Smooth muscle cell (in vitro differentiated cells): ENCODE measurements around the gene VPS45. TPM values are rescaled to one million over a fixed set of nuclear protein-coding genes. Genes with fewer than 3 reads are reported as not detected.

ENCODE experiments used
- DNase-seq: peaks from one replicate; lab custom pipeline; 2025; ENCODE audit not compliant: unreplicated experiment; lab: John Stamatoyannopoulos, UW
- H2AFZ ChIP-seq: fragments of 200-600 bp; sonication (generic); 2 replicates; pipeline ENCODE4 v1.6.0; 2016; ENCODE audit warnings: antibody characterized with exemption, low read depth, mild to moderate bottlenecking
- H3F3A ChIP-seq: fragments of 200-600 bp; sonication (generic); 2 replicates; pipeline ENCODE4 v1.6.0; 2017; ENCODE audit warnings: antibody characterized with exemption, low read depth
- H3K27ac ChIP-seq: fragments of 200-600 bp; sonication (generic); 2 replicates; pipeline ENCODE4 v1.5.1; 2016; ENCODE audit warnings: low read depth, mild to moderate bottlenecking
- H3K27me3 ChIP-seq: fragments of 200-600 bp; sonication (generic); 2 replicates; pipeline ENCODE4 v1.6.1; 2016; ENCODE audit warnings: low read depth, mild to moderate bottlenecking
- H3K36me3 ChIP-seq: fragments of 200-600 bp; sonication (generic); 2 replicates; pipeline ENCODE4 v1.5.1; 2016; ENCODE audit warnings: low read depth
- H3K4me1 ChIP-seq: fragments of 200-600 bp; sonication (generic); 2 replicates; pipeline ENCODE4 v1.5.1; 2016; ENCODE audit warnings: low read depth
- H3K4me2 ChIP-seq: fragments of 200-600 bp; sonication (generic); 2 replicates; pipeline ENCODE4 v1.6.0; 2016; ENCODE audit warnings: mild to moderate bottlenecking
- H3K4me3 ChIP-seq: fragments of 200-600 bp; sonication (generic); 2 replicates; pipeline ENCODE4 v1.5.1; 2016; ENCODE audit warnings: mild to moderate bottlenecking
- H3K79me2 ChIP-seq: fragments of 200-600 bp; sonication (generic); 2 replicates; pipeline ENCODE4 v1.6.0; 2016; ENCODE audit warnings: low read depth, mild to moderate bottlenecking
- H3K9ac ChIP-seq: fragments of 200-600 bp; sonication (generic); 2 replicates; pipeline ENCODE4 v1.6.0; 2016; ENCODE audit warnings: low read depth
- H3K9me3 ChIP-seq: fragments of 200-600 bp; sonication (generic); replicated peaks from 2 replicates; pipeline ENCODE4 v1.5.1; 2016; ENCODE audit warnings: low read depth
- H4K20me1 ChIP-seq: fragments of 200-600 bp; sonication (generic); 2 replicates; pipeline ENCODE4 v1.6.0; 2016; ENCODE audit warnings: low read depth
- CTCF ChIP-seq: fragments of 200-600 bp; sonication (generic); IDR thresholded peaks from 2 replicates; pipeline ENCODE4 v1.5.1; 2017; ENCODE audit warnings: borderline replicate concordance, mild to moderate bottlenecking, antibody characterized with exemption; ENCODE audit not compliant: insufficient read depth, poor library complexity, severe bottlenecking
- WGBS: methylation state at CpG from one replicate; pipeline ENCODE4 v1.1.7; 2016; ENCODE audit warnings: low lambda C conversion rate; 5-methylcytosine and 5-hydroxymethylcytosine counted together
- polyA plus RNA-seq: library from polyadenylated mRNA; unstranded; fragments of >200 nt; fragmentation: Nextera tagmentation; extraction: Ambion mirVana; gene quantifications from 2 replicates; pipeline ENCODE4 v1.2.1, GENCODE V29; 2016
- total RNA-seq: library from RNA; depleted of rRNA; stranded (reverse); fragments of >200 nt; gene quantifications from 2 replicates; pipeline ENCODE4 v1.2.3, GENCODE V29; 2014

VPS45 gene
- total and polyA plus RNA-seq, 2 experiments from 2014 or later = 28.6 to 44.7 TPM

- Histone ChIP-seq H4K20me1 (peaks cover 8% of the 10 kb centered on the region), H3K4me2 (no peak overlapping the region), H3K79me2 (peaks cover 17% of the 10 kb centered on the region), H3K9me3 (no peaks in the 10 kb centered on the region), H3K4me1 (peaks cover 4% of the 10 kb centered on the region), H3F3A (peaks cover 8% of the 10 kb centered on the region), H3K9ac (no peak overlapping the region), H3K27me3 (no peaks in the 10 kb centered on the region), H2AFZ (no peak overlapping the region), H3K36me3 (no peaks in the 10 kb centered on the region), H3K4me3 (no peak overlapping the region), H3K27ac (no peak overlapping the region)
- no peak for DNase-seq
- WGBS = 55% methylated on average over 10 of the region's 10 CpGs
- no peak for TF ChIP-seq CTCF
Observed at GRCh38 chr1:150146849-150147542, 79.4 kb downstream of the VPS45 start.

GRCh38 chr1:150148837-150149270 is 81.3 kb downstream of the VPS45 start:
- Histone ChIP-seq H3K79me2 (peaks cover 29% of the 10 kb centered on the region), H3K4me3 (peak overlapping the region; percentile 65), H3K27me3 (no peaks in the 10 kb centered on the region), H3K36me3 (no peaks in the 10 kb centered on the region), H3F3A (peaks cover 8% of the 10 kb centered on the region), H3K4me1 (peaks cover 9% of the 10 kb centered on the region), H2AFZ (no peak overlapping the region), H3K4me2 (peak overlapping the region; percentile 91), H4K20me1 (peaks cover 19% of the 10 kb centered on the region), H3K9me3 (no peaks in the 10 kb centered on the region), H3K27ac (peak overlapping the region; percentile 86), H3K9ac (peak overlapping the region; percentile 87)
- 18% methylated on average over 8 of the region's 8 CpGs for WGBS
- no peak for DNase-seq
- no peak for TF ChIP-seq CTCF

GRCh38 chr1:150149271-150150132 is 81.9 kb downstream of the VPS45 start, which contains the start of gene PLEKHO1:
PLEKHO1 (plus strand) TSS chr1:150149916; CDS start chr1:150150258, 342 bp downstream.
- under 1% methylated on average over 62 of the region's 89 CpGs for WGBS
- H3K9me3 ChIP-seq = no peaks in the 10 kb centered on the region
- no peaks in the 10 kb centered on the region for H3K36me3 ChIP-seq
- no peaks in the 10 kb centered on the region for H3K27me3 ChIP-seq
- peaks cover 33% of the 10 kb centered on the region for H3K79me2 ChIP-seq
- H2AFZ ChIP-seq = peak within 1 kb of the TSS; percentile 37
- TF ChIP-seq CTCF = no peak
- peak within 1 kb of the TSS; percentile 65 for H3K4me3 ChIP-seq
- peak; percentile 68 for DNase-seq
- peaks cover 9% of the 10 kb centered on the region for H3K4me1 ChIP-seq
- peaks cover 8% of the 10 kb centered on the region for H3F3A ChIP-seq
- H3K9ac ChIP-seq = peak within 1 kb of the TSS; percentile 92
- H4K20me1 ChIP-seq = peaks cover 20% of the 10 kb centered on the region
- H3K27ac ChIP-seq = peak within 1 kb of the TSS; percentile 86
- H3K4me2 ChIP-seq = peak within 1 kb of the TSS; percentile 91
